Colon (tissue), 2 donors: ENCODE data around the gene SNCB.

Source experiments
- FAIRE-seq: peaks from 2 replicates; lab custom pipeline; 2012; peaks lifted over from hg19 to GRCh38; lab: Jason Lieb, UNC
- donor health status: control.
- donor health status: control.

SNCB gene

DNA sequence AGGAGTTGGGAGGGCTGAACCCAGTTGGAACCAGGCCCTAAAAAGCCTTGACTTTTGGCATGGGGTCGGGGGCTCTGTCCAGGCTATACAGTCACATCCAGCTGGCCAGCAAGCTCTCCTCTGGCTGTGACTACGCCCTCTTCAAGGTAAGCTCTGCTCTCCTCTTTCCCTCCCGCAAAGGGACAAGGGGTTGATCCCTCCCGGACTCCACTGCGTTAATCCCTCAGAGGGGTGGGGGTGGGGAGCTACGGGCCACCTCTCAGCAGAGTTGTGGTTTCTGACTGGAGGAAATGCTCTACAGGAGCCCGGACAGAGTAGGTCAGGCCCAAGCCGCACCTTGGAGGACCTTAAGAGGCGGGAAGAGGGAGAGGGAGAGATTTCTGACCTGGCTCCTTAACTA lies 14.0 kb upstream of the SNCB start:
- FAIRE-seq, result no peak

DNA sequence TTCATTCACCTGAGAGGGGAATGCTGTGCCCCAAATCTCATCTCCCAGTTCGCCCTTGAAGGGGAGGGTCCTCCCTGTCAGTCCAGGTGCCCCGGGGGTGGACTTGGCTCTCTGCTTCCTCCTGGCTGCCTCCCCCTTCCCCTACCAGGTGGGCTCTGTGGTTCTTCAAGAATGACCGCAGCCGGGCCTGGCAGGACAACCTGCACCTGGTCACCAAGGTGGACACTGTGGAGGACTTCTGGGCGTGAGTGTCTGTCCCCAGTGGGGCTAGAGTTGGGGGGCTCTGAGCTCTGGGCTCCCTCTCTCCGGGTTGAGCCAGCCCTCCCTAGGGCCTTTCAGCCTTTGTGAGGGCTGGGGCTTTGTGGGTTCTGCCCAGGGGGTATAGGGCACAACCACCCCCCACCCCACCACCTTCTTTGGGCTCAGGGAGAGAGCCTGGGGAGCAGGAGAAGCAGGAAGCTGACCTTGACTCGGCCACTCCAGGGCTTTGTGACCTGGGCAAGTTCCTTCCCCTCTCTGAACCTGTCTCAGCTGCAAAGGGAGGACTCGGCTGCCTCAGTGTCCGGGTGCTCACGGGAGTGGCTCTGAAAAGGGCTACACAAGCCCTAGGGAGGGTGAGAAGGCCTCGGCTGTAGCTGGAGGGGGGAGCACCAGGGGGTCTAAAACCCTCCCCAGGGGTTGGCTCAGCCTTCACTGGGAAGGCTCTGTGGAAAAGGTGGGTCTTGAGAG lies 13.3 kb upstream of the SNCB start:
- FAIRE-seq, result no peak

DNA sequence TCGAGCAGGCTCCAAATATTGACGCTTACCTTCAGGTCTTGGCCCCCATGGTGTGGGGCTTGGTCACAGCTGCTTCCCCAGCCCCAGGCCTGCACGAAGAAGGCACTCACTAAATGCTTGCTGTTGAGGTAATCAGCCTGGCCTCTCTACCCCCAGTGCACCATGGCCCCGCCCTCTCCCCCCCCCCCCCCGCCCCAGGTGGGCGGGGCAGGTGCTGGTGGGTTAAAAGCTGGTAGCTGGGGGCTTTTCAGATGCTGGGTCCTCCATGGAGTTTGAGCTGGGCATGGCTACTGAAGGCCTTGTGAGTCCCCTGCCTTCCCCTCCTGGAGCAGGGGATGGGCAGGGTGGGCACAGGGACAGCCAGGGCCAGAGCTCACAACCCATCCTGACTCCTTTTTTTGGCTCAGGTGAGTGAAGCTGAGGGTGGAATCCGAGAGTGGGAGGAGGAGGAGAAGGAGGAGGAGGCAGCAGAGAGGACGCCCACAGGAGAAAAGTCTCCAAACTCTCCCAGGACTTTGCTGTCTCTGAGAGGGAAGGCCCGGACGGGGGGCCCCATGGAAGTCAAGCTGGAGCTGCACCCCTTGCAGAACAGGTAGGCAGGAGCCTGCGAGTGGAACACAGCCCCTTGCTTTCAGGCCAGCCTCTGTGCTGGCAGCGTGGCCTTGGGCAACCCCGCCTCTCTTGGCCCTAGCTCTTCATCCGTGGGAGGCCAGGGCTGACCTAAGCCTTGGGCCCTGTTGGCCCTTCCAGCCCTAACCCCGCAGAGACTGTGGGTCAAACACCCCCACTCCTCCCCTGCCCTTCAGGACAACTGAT lies 12.5 kb upstream of the SNCB start:
- FAIRE-seq, result no peak

DNA sequence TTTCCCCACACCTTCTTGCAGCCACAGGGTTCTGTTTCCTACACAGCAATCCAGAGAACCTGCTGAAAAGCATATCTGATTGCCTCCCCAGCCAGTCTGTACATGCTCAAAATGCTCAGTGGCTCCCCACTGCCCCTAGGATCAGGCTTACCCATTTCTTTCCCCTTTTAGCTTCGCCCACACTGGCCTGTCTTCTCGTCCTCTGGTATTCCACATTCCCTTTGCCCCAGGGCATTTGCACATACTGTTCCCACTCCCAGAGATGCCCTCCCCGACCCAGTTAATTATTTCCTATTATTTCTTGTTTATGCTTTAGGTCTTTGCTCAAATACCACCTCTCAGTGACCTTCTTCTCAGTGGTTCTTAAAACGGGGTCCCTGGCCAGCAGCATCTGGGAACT lies 10.3 kb upstream of the SNCB start:
- no peak for FAIRE-seq

DNA sequence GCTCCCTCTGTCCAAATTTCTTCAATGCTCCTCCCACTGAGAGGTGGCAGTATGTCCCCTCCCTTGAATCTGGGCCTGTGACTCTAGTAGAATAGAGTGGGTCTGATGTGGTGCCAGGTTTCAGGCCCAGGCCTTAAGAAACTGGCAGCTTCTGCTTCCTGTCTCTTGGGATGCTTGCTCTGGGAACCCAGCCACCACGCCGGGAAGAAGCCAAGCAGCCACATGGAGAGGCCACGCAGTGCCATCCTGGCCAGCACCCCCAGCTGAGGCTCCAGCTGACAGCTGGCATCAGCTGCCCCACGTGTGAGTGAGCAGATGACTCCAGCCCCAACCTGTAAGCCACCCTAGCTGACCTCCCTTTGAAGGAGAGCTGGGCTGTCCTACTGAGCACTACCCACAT lies 9.6 kb upstream of the SNCB start:
- FAIRE-seq, result no peak

DNA sequence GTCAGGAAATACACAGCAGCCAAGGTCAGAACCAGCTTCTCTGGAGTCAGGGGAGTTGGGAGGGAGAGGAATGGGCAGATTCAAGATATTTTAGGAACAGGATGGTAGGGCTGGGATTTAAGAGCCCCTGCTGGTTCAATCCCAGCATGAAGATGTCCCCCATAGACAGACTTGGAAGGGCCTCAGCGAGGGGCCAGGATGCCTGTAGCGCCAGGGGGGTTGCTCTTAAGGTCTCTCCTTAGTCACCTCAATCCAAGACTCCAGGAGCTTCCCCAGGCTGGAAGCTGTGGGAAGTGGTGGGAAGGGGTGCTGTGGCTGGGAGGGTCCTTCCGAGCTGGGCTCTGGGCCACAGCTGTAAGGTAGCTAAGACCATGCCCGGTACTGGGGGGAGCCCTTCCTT lies 8.9 kb upstream of the SNCB start:
- no peak for FAIRE-seq

DNA sequence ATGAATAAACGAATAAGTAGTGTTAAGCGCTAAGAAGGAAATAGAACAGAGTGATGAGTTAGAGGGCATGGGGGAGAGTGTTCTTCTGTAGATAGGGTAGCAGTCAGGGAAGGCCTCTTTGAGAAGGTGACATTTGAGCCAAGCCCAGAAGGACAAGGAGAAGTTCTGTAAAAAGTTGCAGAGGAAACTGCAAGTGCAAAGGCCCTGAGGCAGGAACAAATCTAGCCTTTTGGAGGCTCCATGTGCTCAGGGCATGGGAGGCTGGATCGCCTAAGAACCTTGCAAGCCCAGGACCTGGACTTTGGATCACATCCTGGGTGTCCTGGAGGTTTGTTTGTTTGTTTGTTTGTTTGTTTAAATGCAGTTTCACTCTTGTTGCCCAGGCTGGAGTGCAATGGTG lies 8.1 kb upstream of the SNCB start:
- FAIRE-seq, result no peak

DNA sequence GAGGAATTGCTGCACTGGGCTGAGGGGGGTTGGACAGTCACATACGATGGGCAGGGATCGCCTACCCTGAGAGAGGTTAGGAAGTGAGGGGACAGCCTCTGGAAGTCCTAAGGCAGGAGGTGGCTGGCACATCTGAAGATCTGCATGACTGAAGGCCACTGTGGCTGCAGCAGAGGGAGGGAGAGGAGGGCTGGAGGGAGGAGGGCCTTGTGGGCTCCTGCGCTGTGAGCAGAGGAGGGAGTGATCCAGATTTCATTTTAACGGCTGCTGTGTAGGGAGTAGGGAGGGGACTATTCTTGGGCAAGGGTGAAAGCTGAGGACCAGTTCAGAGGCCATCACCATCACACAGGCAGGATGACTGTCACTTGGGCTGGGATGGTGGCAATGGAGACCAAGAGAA lies 7.2 kb upstream of the SNCB start:
- no peak for FAIRE-seq

DNA sequence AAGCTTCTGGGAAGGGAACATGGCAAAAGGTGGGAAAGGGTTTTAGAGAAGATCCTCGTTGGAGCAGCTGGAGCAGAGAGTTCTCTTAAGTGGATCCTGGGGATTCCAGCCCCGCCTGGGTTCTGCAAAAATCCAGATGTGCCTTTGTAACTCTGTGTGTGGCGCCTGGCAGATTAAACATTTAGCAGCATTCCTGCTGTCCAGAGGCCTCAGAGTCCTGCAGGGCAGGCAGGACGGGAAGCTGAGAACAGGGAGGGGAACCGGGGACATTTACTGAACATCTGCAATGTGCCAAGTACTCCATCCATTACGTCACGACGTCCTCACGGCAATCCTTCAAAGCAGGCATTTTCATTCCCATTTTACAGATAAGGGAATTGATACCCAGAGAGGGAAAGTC lies 6.1 kb upstream of the SNCB start:
- no peak for FAIRE-seq

DNA sequence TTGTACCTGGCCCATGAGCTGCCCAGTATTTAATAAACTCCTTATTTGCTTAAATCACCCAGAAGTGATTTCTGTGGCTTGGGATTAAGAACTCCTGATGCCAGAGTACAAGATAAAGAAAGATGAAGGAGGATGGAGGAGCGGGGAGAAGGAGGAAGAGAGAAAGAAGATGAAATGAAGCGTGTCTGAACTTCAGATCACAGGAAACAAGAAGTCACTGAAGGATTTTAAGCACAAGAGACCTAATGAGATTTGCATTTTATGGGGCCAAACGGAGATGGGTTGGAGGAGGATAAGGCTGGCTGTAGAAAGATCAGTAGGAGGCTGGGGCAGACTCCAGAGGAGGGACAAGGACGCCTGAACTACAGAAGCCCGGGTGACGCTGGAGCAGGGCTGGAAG lies 3.3 kb upstream of the SNCB start:
- no peak for FAIRE-seq

DNA sequence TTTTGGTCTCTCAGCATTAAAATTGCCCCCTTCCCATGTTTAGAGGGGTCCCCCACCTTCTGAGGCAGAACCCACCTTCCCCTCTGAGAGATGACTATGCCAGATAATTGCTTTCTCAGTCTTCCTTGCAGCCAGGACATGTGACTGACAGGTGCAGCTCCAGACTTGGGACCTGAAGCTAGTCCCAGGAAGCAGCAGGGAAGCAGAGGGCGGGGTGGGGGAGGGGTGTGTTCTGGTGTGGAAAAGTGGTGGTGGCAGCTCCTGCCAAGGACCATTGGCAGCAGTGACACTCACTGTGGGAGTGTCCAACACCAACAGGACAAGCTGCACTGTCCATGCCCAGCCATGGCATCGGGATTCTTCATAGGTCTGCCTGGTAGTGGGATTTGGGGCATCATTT lies 2.4 kb upstream of the SNCB start:
- FAIRE-seq, result no peak

DNA sequence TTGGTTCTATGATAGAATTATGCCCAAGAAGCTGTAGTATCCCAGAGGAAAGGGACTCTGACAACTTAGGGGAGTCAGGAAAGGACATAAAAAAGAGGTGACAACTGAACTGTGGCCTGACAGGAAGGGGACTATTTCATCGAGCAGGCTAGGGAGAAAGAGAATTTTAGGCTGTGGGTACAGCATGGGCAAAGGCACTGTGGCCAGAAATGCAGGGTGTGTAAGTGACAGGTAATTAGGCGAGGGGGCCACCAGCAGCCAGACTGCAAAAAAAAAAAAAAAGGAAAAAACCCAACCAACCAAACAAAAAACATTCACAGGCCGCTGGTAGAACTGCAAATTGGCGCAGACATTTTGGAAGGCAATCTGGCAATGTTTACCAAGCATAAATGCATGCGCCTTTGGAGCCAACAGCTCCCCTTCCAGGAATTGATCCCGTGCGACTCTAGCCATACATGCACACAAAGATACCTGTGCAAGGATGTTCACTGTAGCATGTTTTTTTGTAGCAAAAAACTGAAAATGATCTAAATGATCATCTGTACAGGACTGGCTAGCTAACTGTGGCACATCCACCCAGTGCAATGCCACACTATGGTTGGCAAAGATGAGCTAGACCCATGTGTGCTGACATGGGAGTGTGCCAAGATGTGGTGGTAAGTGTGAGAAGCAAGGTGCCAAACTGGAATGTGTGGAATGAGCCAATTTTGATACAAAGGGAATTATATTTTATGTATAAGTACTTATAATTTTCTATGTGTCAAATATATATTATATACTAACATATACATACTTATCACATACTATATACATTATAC lies 1.3 kb upstream of the SNCB start:
- no peak for FAIRE-seq

DNA sequence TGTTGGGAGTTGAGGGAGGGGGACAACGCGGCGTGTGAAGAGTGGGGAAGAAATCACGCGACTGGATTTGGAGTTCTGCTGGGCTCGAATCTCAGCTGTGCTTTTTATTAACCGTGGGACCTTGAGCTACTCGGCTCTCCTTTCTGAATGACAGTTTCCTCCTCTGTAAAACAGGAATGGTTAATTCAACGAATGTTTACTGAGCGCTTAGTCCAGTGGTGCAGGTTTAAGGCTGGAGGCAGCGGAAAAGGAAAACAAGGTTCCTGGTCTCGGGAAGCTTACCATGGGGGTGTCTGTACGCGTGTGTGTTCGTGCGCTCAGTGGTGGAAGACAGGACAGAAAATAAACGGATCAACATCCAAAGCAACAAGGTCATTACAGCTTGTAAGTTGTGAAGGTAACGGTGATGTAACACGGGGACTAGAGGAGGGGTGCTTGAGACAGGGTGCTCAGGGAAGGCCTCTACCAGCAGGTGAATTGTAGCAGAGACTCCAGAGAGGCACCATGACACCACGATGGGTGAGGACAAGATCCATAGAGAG lies 418 bp upstream of the SNCB start:
- no peak for FAIRE-seq

DNA sequence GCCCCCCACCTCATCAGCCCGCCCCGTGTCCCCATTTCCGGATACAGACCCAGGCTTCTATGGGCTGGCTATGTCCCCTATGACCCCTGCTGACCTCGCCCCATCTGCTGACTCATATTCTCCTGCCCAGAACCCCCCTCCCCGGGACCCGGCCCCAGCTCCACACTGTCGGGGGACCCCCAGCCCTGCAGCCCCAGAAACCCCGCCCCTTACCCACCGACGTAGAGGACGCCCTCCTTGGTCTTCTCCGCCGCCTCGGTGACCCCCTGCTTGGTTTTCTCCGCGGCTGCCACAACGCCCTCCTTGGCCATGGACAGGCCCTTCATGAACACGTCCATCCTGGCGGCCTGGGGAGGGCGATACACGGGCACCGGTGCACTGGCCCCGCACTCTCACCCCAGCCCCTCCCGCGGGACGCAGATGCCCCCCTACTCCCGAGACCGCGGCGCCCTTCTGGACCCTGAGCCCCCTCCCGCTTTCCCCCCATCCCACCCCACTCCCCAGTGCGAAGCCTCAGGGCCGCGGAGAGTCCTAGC lies 949 bp downstream of the SNCB start:
- no peak for FAIRE-seq

DNA sequence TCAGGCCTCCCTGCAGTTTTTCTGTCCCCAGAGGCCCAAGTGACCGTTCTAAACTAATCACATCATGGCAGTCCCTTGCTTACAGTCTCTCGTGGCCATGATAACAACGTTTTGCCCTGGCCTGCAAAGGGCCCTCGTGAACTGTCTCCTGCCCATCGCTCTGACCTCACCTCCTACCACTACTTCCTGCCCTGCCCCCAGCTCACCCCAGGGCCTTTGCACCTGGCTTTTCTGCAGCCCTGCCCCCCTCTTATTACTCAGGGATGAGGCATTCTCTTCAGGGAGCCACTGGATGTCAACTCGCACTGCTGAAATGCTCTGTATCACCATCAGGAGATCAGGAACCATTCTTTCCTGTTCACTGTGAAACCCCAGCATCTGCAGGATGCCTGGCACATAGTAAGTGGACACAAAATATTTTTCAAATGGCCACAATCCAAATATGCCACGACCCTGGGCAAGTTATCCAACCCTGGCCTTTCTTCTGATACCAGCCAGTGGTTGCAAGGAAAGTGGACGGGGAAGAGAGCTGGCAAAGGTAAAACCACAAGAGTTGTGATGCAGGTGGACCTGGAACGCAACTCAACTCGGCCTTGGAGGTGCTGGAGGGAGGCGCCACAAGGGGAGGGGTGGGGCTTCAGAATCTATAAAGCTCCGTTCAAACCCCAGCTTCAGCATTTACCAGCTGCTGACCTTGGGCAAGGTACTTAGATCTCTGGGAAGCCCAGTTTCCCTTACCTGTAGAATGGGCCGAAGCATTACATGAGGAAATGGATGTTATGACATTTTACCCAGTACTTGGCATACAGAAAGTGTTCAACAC lies 1.7 kb downstream of the SNCB start:
- no peak for FAIRE-seq

DNA sequence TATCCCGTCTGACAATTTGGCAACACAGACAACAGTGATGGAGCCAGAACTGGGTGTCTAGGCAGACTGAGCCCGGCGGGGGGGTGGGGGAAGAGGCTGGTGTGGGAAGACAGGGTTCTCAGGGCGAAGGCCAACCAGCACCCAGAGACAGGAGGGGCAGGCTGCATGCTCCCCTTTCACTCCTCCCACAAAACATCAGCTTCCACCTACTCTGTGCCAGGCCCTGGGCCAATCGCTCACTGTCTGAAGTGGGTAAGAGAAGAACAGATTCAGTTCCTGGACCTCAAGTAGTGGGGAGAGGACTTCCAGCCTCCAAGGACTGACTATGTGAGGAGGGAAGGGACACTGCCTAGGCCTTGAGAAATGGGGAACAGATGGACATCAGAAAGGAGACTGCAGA lies 2.8 kb downstream of the SNCB start:
- FAIRE-seq, result no peak

DNA sequence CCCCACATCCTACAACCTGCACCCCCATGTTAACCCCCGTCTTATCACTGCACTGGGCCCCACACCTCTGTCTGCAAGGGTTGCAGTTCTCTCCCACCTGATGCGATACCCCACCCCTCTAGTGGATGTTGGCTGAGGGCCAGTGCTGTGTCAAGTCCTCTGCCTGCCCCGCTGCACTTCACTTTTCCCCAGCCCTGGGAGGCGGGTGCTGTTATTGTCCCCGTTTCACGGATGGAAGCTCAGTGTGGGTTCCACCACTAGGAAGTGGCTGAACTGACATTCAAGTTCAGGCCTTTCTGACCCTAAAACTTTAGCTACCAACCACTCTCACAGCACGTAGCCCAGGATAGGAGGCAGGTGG lies 3.5 kb downstream of the SNCB start:
- no peak for FAIRE-seq

DNA sequence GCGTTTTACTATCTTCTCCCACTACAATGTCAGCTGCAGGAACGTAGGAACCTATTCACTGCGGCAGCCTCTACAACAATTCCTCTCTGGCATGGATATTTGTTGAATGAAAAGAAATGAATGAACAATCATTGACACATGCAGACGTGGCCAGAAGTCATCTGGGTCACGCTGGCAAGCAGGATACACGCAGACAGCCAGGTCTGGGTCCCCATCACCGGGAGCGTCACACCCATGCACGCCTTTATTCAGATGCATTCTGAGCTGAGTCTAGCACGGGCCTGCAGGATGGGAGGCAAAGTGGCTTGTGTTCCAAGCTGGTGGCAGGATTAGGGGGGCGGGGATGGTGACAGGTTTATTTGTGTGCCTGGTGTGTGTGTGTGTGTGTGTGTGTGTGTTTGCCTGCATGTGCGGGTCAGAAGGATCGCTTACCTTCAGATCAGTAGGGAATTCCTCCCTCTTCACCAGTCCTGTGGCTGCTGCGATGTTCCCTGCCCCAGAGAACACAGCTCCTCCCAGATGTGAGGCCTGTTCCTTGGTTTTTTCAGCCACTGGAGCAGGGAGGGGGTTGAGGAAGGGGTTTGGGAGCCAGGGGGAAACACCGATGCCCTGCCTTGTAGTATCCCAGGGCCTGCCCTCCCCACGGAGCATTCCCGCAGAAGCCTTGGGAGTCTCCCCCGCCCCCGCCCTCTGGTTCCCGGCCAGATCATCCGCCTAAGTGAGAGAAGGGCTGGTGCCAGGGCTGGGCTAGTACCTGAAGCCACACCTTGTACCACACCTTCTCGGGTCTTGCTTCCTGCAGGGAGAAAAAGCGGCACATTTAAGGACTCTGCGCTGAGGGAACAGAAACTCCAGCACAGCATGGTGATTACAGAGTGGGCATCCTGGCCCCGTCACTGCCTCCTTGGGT lies 4.1 kb downstream of the SNCB start:
- FAIRE-seq, result no peak

DNA sequence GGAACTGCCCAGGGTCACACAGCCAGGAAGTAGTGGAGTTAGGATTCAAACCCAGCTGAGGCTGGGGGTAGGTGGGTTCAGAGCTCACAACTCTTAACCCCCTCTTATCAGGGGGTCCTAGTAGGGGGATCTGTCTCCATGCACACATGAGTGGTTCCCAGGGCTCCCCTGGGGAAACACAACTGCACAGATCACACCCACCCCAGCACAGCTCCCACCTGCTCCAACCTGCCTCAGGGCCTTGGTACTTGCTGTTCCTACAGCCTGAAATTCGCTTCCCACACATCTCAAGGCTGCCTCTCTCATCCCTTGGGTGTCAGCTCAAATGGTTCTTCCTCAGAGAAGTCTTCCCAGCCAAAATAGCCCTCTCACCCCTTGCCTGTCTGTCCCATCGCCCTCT lies 4.8 kb downstream of the SNCB start:
- FAIRE-seq, result no peak

DNA sequence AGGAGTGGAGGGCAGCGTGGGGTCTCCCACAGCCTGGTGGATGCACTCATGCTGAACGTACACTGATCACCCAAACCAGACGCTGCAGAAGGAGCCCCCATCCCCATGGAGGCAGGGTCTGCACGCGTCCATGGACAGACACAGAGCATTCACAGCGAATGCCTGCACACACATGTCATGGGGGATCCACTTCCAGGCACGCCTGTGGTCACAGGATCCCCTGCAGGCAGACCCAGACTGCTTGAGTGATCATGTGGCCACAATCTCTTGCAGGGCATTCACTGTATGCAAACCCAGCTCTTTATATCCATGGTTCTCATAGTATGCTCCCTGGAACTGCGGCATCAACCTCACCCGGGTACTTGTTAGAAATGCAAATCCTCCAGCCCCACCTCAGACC lies 5.4 kb downstream of the SNCB start:
- FAIRE-seq, result no peak

DNA sequence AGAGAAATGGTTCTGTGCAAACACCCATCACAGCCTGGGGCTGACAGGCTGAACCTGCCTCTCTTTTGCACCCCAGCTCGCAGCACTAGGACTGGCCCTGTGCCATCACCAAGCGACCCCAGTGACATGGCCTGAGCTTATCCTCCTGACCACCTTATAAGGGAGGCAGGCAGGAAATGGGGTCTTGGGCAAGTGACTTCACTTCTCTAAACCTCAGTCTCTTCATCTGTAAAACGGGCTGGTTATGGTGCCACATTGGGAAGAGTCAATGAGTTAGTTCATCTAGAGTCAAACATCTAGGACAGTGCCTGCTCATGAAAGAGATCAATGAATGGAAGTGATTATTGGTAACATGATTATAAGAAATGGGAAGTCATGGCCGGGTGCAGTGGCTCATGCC lies 6.2 kb downstream of the SNCB start:
- no peak for FAIRE-seq
